Fibroblast of gingiva (primary cell): Measurements from ENCODE around the gene DCUN1D2.

Experiments used
- DNase-seq: peaks from one replicate; pipeline ENCODE4 v3.0.0-alpha.2; 2011; ENCODE audit warnings: low read depth

DCUN1D2 gene

DNA sequence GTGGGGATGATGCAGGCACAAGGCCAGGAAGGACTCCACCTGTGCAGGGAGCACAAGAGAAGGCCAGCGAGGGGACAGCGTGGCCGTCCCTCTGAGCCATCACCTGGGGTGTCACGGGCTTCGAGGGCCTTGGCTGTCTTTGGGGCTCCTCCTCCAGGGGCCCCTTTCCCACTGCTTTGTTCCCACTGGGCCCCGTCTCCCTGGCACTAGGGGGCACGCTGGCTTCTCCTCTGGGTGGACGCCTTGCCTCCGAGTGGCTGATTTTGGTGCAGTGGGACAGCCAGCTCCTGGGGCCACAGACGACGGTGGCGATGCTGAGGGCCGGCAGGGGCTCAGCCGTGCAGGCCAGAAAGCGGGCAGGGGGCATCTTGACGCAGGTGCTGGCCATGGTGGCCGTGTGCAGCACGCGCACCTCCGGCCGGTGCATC lies 83.4 kb downstream of the DCUN1D2 start:
- DNase-seq: no peak

GRCh38 chr13:113406321-113407102 lies 84.0 kb downstream of the DCUN1D2 start:
- no peak for DNase-seq
